Suprapubic skin (tissue), 4 donors: ENCODE results near the gene GPX7.

Experiments
- POLR2A ChIP-seq, 2 donors: fragments of 450-650 bp; IDR thresholded peaks; one replicate each; pipeline ENCODE4 v1.6.1; 2017; ENCODE audit warnings: antibody characterized with exemption in 2 of 2, mild to moderate bottlenecking in 2 of 2, moderate library complexity in 2 of 2
- POLR2AphosphoS5 ChIP-seq, 3 donors: sonication (generic); formaldehyde crosslinking; IDR thresholded peaks; one replicate each; pipeline ENCODE4 v1.6.1; 2017; ENCODE audit warnings: antibody characterized with exemption in 3 of 3
- TF ChIP-seq, protein P1 (sequence below), 2 donors: fragments of 200-600 bp in 1 of 2; fragments of 450-650 bp in 1 of 2; sonication (generic) in 1 of 2; IDR thresholded peaks; one replicate each; pipeline ENCODE4 v1.5.1; 2016 to 2019; ENCODE audit warnings: antibody characterized with exemption in 2 of 2, mild to moderate bottlenecking in 1 of 2, moderate library complexity in 1 of 2

DNA sequence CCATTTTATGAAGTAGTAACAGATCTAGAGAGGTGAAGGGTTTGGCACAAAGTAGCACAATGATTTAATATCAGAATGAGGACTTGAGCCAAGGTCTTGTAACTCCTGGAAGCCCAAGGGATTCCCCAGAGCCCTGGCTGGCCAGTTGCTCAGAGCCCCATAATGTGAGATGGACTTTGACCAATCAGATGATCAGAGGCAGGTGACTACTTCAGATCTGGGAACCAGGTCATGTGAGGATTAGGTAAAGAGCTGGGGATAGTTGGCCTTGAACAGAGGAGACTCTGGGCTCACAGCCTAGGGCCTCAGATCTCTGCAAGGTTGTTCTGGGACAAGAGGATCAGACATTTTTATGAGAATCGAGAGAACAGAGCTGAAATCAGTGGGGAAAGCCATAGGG is 49.7 kb downstream of the GPX7 start:
- TF ChIP-seq POLR2AphosphoS5 (IDR thresholded peaks at IDR 0.05) (no peak), POLR2A (IDR thresholded peaks at IDR 0.05) (no peak)
- TF ChIP-seq, protein P1, sequence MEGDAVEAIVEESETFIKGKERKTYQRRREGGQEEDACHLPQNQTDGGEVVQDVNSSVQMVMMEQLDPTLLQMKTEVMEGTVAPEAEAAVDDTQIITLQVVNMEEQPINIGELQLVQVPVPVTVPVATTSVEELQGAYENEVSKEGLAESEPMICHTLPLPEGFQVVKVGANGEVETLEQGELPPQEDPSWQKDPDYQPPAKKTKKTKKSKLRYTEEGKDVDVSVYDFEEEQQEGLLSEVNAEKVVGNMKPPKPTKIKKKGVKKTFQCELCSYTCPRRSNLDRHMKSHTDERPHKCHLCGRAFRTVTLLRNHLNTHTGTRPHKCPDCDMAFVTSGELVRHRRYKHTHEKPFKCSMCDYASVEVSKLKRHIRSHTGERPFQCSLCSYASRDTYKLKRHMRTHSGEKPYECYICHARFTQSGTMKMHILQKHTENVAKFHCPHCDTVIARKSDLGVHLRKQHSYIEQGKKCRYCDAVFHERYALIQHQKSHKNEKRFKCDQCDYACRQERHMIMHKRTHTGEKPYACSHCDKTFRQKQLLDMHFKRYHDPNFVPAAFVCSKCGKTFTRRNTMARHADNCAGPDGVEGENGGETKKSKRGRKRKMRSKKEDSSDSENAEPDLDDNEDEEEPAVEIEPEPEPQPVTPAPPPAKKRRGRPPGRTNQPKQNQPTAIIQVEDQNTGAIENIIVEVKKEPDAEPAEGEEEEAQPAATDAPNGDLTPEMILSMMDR (IDR thresholded peaks at IDR 0.05): no peak
